Activated naive CD8-positive, alpha-beta T cell treated with anti-CD3 and anti-CD28 coated beads, Interleukin-2, amount 50 U/mL, for 24 hours (primary cell): ENCODE results near the gene UBE2F.
A peak's percentile ranks its signal among the peaks of the same experiment; 100 is the strongest.
"Not testable (repeated sequence)": the region's sequence is repeated elsewhere in the genome, so short reads cannot be mapped to it uniquely, and the experiment has no call there.

Experiments
- ATAC-seq: fragments of 150-1000 bp; cut with Tn5 transposase; one replicate; pipeline ENCODE4 v1.10.0; 2021
- DNase-seq: peaks from one replicate; pipeline ENCODE4 v3.0.0; 2021
- H3K27ac Mint-ChIP-seq: one replicate; pipeline ENCODE4 v1.8.0; 2021; ENCODE audit warnings: mild to moderate bottlenecking, mixed read lengths
- H3K27me3 Mint-ChIP-seq: one replicate; pipeline ENCODE4 v1.8.0; 2021; ENCODE audit warnings: mixed read lengths
- H3K36me3 Mint-ChIP-seq: one replicate; pipeline ENCODE4 v1.8.0; 2021; ENCODE audit warnings: low read depth, mixed read lengths
- H3K4me1 Mint-ChIP-seq: one replicate; pipeline ENCODE4 v1.8.0; 2021; ENCODE audit warnings: mixed read lengths
- H3K4me3 Mint-ChIP-seq: one replicate; pipeline ENCODE4 v1.8.0; 2021; ENCODE audit warnings: mild to moderate bottlenecking, moderate library complexity, mixed read lengths
- H3K9me3 Mint-ChIP-seq: one replicate; pipeline ENCODE4 v1.8.0; 2021; ENCODE audit warnings: mixed read lengths

Gene UBE2F

GRCh38 chr2:237934186-237934585 lies 32.6 kb upstream of the UBE2F start:
- peaks cover 9% of the 10 kb centered on the region for H3K9me3 Mint-ChIP-seq
- ATAC-seq: no peak
- no peaks in the 10 kb centered on the region for H3K36me3 Mint-ChIP-seq
- peak overlapping the region; percentile 64 for H3K27ac Mint-ChIP-seq
- no peaks in the 10 kb centered on the region for H3K27me3 Mint-ChIP-seq
- peaks cover 20% of the 10 kb centered on the region for H3K4me1 Mint-ChIP-seq
- no peak for DNase-seq
- no peak overlapping the region for H3K4me3 Mint-ChIP-seq

- no peak for ATAC-seq
- H3K27me3 Mint-ChIP-seq: no peaks in the 10 kb centered on the region
Observed at GRCh38 chr2:237935740-237936452, 30.9 kb upstream of the UBE2F start.

GRCh38 chr2:237939251-237939650 lies 27.6 kb upstream of the UBE2F start:
- Mint-ChIP-seq H3K27ac (no peak overlapping the region), H3K36me3 (no peaks in the 10 kb centered on the region), H3K4me1 (peaks cover 38% of the 10 kb centered on the region), H3K9me3 (peaks cover 5% of the 10 kb centered on the region), H3K27me3 (no peaks in the 10 kb centered on the region), H3K4me3 (no peak overlapping the region)
- no peak for DNase-seq
- ATAC-seq: no peak

More at GRCh38 chr2:237935740-237936452, 30.9 kb upstream of the UBE2F start:
- DNase-seq: no peak
- Mint-ChIP-seq H3K4me1 (peaks cover 32% of the 10 kb centered on the region), H3K4me3 (no peak overlapping the region), H3K9me3 (peaks cover 3% of the 10 kb centered on the region), H3K36me3 (no peaks in the 10 kb centered on the region), H3K27ac (no peak overlapping the region)

- Mint-ChIP-seq H3K27me3 (no peaks in the 10 kb centered on the region), H3K4me3 (no peak overlapping the region)
Observed at GRCh38 chr2:237940828-237941227, 26.0 kb upstream of the UBE2F start.

GRCh38 chr2:237941239-237941638 lies 25.6 kb upstream of the UBE2F start:
- Mint-ChIP-seq H3K36me3 (peaks cover 4% of the 10 kb centered on the region), H3K4me3 (no peak overlapping the region), H3K27ac (no peak overlapping the region), H3K9me3 (peaks cover 13% of the 10 kb centered on the region), H3K4me1 (peaks cover 40% of the 10 kb centered on the region), H3K27me3 (no peaks in the 10 kb centered on the region)
- DNase-seq (no peak), ATAC-seq (no peak)

More at GRCh38 chr2:237940828-237941227, 26.0 kb upstream of the UBE2F start:
- peaks cover 9% of the 10 kb centered on the region for H3K9me3 Mint-ChIP-seq
- DNase-seq: no peak
- ATAC-seq: no peak
- peaks cover 37% of the 10 kb centered on the region for H3K4me1 Mint-ChIP-seq
- peaks cover 4% of the 10 kb centered on the region for H3K36me3 Mint-ChIP-seq
- H3K27ac Mint-ChIP-seq: no peak overlapping the region

- H3K36me3 Mint-ChIP-seq: peaks cover 6% of the 10 kb centered on the region
- ATAC-seq: no peak
- DNase-seq: no peak
- no peak overlapping the region for H3K4me3 Mint-ChIP-seq
- peak overlapping the region; percentile 0 for H3K27ac Mint-ChIP-seq
- H3K27me3 Mint-ChIP-seq: no peaks in the 10 kb centered on the region
- H3K9me3 Mint-ChIP-seq: peaks cover 19% of the 10 kb centered on the region
- peaks cover 42% of the 10 kb centered on the region for H3K4me1 Mint-ChIP-seq
Observed at GRCh38 chr2:237942513-237942899, 24.3 kb upstream of the UBE2F start.

GRCh38 chr2:237943395-237944094 lies 23.3 kb upstream of the UBE2F start:
- no peaks in the 10 kb centered on the region for H3K27me3 Mint-ChIP-seq
- ATAC-seq (no peak), DNase-seq (no peak)
- peaks cover 6% of the 10 kb centered on the region for H3K36me3 Mint-ChIP-seq
- H3K9me3 Mint-ChIP-seq: peaks cover 19% of the 10 kb centered on the region
- H3K4me1 Mint-ChIP-seq: peaks cover 42% of the 10 kb centered on the region
- no peak overlapping the region for H3K27ac Mint-ChIP-seq
- H3K4me3 Mint-ChIP-seq: no peak overlapping the region

- Mint-ChIP-seq H3K4me1 (peaks cover 42% of the 10 kb centered on the region), H3K9me3 (peaks cover 19% of the 10 kb centered on the region), H3K27ac (no peak overlapping the region), H3K4me3 (no peak overlapping the region), H3K27me3 (no peaks in the 10 kb centered on the region), H3K36me3 (peaks cover 6% of the 10 kb centered on the region)
- ATAC-seq (no peak), DNase-seq (no peak)
Observed at GRCh38 chr2:237944302-237944701, 22.5 kb upstream of the UBE2F start.

- H3K4me3 Mint-ChIP-seq: no peak overlapping the region
- DNase-seq (no peak), ATAC-seq (no peak)
- peaks cover 27% of the 10 kb centered on the region for H3K4me1 Mint-ChIP-seq
- peaks cover 16% of the 10 kb centered on the region for H3K9me3 Mint-ChIP-seq
- no peak overlapping the region for H3K27ac Mint-ChIP-seq
- H3K36me3 Mint-ChIP-seq: peaks cover 6% of the 10 kb centered on the region
- H3K27me3 Mint-ChIP-seq: peaks cover 1% of the 10 kb centered on the region
Observed at GRCh38 chr2:237946423-237946822, 20.4 kb upstream of the UBE2F start.

- not testable (repeated sequence) for H3K9me3 Mint-ChIP-seq, H3K4me1 Mint-ChIP-seq, DNase-seq, ATAC-seq, H3K36me3 Mint-ChIP-seq, H3K4me3 Mint-ChIP-seq, H3K27ac Mint-ChIP-seq
- peaks cover 11% of the 10 kb centered on the region for H3K27me3 Mint-ChIP-seq
Observed at GRCh38 chr2:237951354-237951753, 15.5 kb upstream of the UBE2F start.

GRCh38 chr2:237951878-237952277 lies 14.9 kb upstream of the UBE2F start:
- no peak for DNase-seq
- Mint-ChIP-seq H3K27ac (no peak overlapping the region), H3K4me1 (peaks cover 2% of the 10 kb centered on the region), H3K27me3 (peaks cover 13% of the 10 kb centered on the region), H3K9me3 (peaks cover 4% of the 10 kb centered on the region), H3K4me3 (no peak overlapping the region), H3K36me3 (peaks cover 2% of the 10 kb centered on the region)
- ATAC-seq: no peak

GRCh38 chr2:237952851-237953250 lies 14.0 kb upstream of the UBE2F start:
- Mint-ChIP-seq H3K27me3 (peaks cover 22% of the 10 kb centered on the region), H3K4me1 (peaks cover 4% of the 10 kb centered on the region), H3K9me3 (no peaks in the 10 kb centered on the region), H3K27ac (no peak overlapping the region), H3K4me3 (no peak overlapping the region), H3K36me3 (no peaks in the 10 kb centered on the region)
- DNase-seq: no peak
- ATAC-seq: no peak

GRCh38 chr2:237955640-237956401 lies 11.0 kb upstream of the UBE2F start:
- peak; percentile 76 for ATAC-seq
- H3K27me3 Mint-ChIP-seq: peaks cover 22% of the 10 kb centered on the region
- H3K9me3 Mint-ChIP-seq: no peaks in the 10 kb centered on the region
- H3K36me3 Mint-ChIP-seq: no peaks in the 10 kb centered on the region
- no peak overlapping the region for H3K4me3 Mint-ChIP-seq
- no peak overlapping the region for H3K27ac Mint-ChIP-seq
- peak; percentile 27 for DNase-seq
- H3K4me1 Mint-ChIP-seq: peaks cover 4% of the 10 kb centered on the region

GRCh38 chr2:237956402-237956736 lies 10.4 kb upstream of the UBE2F start:
- no peak for ATAC-seq
- H3K4me3 Mint-ChIP-seq: no peak overlapping the region

GRCh38 chr2:237961637-237962036 lies 5.2 kb upstream of the UBE2F start:
- no peak overlapping the region for H3K27ac Mint-ChIP-seq
- peaks cover 2% of the 10 kb centered on the region for H3K36me3 Mint-ChIP-seq
- no peak for DNase-seq
- peaks cover 11% of the 10 kb centered on the region for H3K27me3 Mint-ChIP-seq
- H3K9me3 Mint-ChIP-seq: peaks cover 9% of the 10 kb centered on the region
- no peak for ATAC-seq
- peaks cover 7% of the 10 kb centered on the region for H3K4me1 Mint-ChIP-seq
- no peak overlapping the region for H3K4me3 Mint-ChIP-seq

More at GRCh38 chr2:237956402-237956736, 10.4 kb upstream of the UBE2F start:
- Mint-ChIP-seq H3K27me3 (peaks cover 21% of the 10 kb centered on the region), H3K36me3 (no peaks in the 10 kb centered on the region), H3K4me1 (peaks cover 4% of the 10 kb centered on the region), H3K27ac (no peak overlapping the region), H3K9me3 (no peaks in the 10 kb centered on the region)
- no peak for DNase-seq
